SK-N-SH (cell line): ENCODE results near the gene MTHFS.

ENCODE experiments used
- RFX5 ChIP-seq: IDR thresholded peaks from 2 replicates; pipeline ENCODE4 v1.6.1; 2012; ENCODE audit warnings: mild to moderate bottlenecking, improper control_type of control experiment, low read length
- SIN3A ChIP-seq: IDR thresholded peaks from 2 replicates; pipeline ENCODE4 v1.6.1; 2012; ENCODE audit warnings: low read depth, mild to moderate bottlenecking, low read length, moderate library complexity, borderline replicate concordance
- TCF12 ChIP-seq: IDR thresholded peaks from 2 replicates; pipeline ENCODE4 v1.4.0; 2012
- TF ChIP-seq, protein P1 (sequence below): IDR thresholded peaks from 2 replicates; pipeline ENCODE4 v1.4.0; 2012; ENCODE audit warnings: low read depth
- TF ChIP-seq, protein P2 (sequence below): fragments of 200-600 bp; sonication (generic); IDR thresholded peaks from 2 replicates; pipeline ENCODE4 v1.6.1; 2017; ENCODE audit warnings: antibody characterized with exemption, mild to moderate bottlenecking, moderate library complexity

DNA sequence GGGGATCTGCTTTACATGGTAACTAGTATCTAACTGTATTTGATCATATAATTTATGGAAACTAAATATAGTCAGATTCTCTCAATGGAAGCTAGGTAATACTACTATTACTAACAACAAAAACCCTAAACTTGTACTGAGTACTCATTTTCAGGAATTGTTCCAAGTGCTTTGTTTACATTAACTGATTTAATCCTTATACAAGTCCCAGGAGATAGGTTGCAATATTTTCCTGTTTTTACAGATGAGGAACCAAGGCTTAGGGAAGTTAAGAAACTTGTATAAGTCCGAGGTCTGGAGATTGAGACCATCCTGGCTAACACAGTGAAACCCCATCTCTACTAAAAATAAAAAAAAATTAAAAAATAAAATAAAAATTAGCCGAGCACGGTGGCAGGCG, 7.5 kb upstream of the MTHFS start:
- TF ChIP-seq TCF12 (no peak), SIN3A (no peak), RFX5 (no peak)
- TF ChIP-seq, protein P1, sequence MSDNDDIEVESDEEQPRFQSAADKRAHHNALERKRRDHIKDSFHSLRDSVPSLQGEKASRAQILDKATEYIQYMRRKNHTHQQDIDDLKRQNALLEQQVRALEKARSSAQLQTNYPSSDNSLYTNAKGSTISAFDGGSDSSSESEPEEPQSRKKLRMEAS, result no peak
- TF ChIP-seq, protein P2, sequence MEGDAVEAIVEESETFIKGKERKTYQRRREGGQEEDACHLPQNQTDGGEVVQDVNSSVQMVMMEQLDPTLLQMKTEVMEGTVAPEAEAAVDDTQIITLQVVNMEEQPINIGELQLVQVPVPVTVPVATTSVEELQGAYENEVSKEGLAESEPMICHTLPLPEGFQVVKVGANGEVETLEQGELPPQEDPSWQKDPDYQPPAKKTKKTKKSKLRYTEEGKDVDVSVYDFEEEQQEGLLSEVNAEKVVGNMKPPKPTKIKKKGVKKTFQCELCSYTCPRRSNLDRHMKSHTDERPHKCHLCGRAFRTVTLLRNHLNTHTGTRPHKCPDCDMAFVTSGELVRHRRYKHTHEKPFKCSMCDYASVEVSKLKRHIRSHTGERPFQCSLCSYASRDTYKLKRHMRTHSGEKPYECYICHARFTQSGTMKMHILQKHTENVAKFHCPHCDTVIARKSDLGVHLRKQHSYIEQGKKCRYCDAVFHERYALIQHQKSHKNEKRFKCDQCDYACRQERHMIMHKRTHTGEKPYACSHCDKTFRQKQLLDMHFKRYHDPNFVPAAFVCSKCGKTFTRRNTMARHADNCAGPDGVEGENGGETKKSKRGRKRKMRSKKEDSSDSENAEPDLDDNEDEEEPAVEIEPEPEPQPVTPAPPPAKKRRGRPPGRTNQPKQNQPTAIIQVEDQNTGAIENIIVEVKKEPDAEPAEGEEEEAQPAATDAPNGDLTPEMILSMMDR, result no peak
